Testis (tissue), 3 donors: ENCODE data around the gene PDCD1. TPM values are rescaled to one million over a fixed set of nuclear protein-coding genes. Genes with fewer than 3 reads are reported as not detected.

Source experiments
- DNase-seq: peaks from one replicate; pipeline ENCODE4 v3.0.0-alpha.2; 2019
- H3K27ac ChIP-seq, 2 donors: fragments of 200-600 bp; sonication (generic); one replicate each; pipeline ENCODE4 v1.5.1; 2019
- H3K27me3 ChIP-seq: fragments of 200-600 bp; sonication (generic); one replicate; pipeline ENCODE4 v1.5.1; 2019
- H3K36me3 ChIP-seq: fragments of 200-600 bp; sonication (generic); one replicate; pipeline ENCODE4 v1.5.1; 2017; ENCODE audit warnings: low read depth; ENCODE audit errors: missing control alignments
- H3K4me1 ChIP-seq: fragments of 200-600 bp; sonication (generic); one replicate; pipeline ENCODE4 v1.5.1; 2019
- H3K4me3 ChIP-seq, 2 donors: fragments of 200-600 bp; sonication (generic); one replicate each; pipeline ENCODE4 v1.5.1; 2017 to 2019
- H3K9me3 ChIP-seq: fragments of 200-600 bp; sonication (generic); one replicate; pipeline ENCODE4 v1.5.1; 2017
- POLR2A ChIP-seq: fragments of 450-650 bp; IDR thresholded peaks from one replicate; pipeline ENCODE4 v1.6.1; 2017; ENCODE audit warnings: antibody characterized with exemption, mild to moderate bottlenecking, moderate library complexity
- WGBS, 2 donors: methylation state at CpG; one replicate each; pipeline ENCODE4 v1.1.5; 2018; 5-methylcytosine and 5-hydroxymethylcytosine counted together
- intact Hi-C: fragments of 100-400 bp; cut with DNase I; formaldehyde crosslinking; loops from one replicate; pipeline ENCODE4 v1.15.1; 2023; ENCODE audit warnings: low total_unique reads
- polyA plus RNA-seq: library from polyadenylated mRNA; stranded (reverse); fragments of 350-450 nt; fragmentation: Illumina TruSeq; extraction: RNeasy Lipid Tissue Mini Kit (QIAGEN cat#74804); gene quantifications from one replicate; pipeline ENCODE4 v1.2.3, GENCODE V29; 2014; ENCODE audit warnings: low read depth, low replicate concordance; ENCODE audit not compliant: insufficient read depth
- total RNA-seq, 2 donors: library from RNA; depleted of rRNA; stranded (reverse); fragments of >200 nt; gene quantifications; one replicate each; pipeline ENCODE4 v1.2.3, GENCODE V29; 2016
- TF ChIP-seq, protein P1 (sequence below), 3 experiments: fragments of 450-650 bp in 2 of 3; fragments of 200-600 bp in 1 of 3; sonication (generic) in 1 of 3; IDR thresholded peaks; one replicate each; pipeline ENCODE4 v1.5.1; 2016 to 2019; ENCODE audit warnings: antibody characterized with exemption in 3 of 3, mild to moderate bottlenecking in 2 of 3, moderate library complexity in 1 of 3

PDCD1 gene
- total and polyA plus RNA-seq, 3 donors from 2014 or later = 0.37 to 0.47 (median 0.39) TPM

DNA sequence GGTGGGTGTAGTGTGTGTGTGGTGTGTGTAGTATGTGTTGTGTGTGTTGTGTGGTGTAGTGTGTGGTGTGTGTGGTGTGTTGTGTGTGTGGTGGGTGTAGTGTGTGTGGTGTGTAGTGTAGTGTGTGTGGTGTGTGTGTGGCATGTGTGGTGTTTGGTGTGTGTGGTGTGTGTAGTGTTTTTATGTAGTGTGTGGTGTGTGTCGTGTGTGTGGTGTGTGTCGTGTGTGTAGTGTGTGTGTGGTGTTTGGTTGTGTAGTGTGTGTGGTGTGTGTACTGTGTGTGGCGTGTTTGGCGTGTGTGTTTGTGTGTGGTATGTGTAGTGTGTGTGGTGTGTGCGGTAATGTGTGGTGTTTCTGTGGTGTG, 6.1 kb upstream of the PDCD1 start:
- Histone ChIP-seq H3K9me3 (no peaks in the 10 kb centered on the region), H3K4me3 (no peak overlapping the region), H3K27me3 (no peaks in the 10 kb centered on the region), H3K4me1 (peaks cover 14% of the 10 kb centered on the region), H3K27ac (no peak overlapping the region), H3K36me3 (no peaks in the 10 kb centered on the region)
- no peak for DNase-seq
- intact Hi-C loops = no loop called here
- no peak for TF ChIP-seq POLR2A
- TF ChIP-seq, protein P1, sequence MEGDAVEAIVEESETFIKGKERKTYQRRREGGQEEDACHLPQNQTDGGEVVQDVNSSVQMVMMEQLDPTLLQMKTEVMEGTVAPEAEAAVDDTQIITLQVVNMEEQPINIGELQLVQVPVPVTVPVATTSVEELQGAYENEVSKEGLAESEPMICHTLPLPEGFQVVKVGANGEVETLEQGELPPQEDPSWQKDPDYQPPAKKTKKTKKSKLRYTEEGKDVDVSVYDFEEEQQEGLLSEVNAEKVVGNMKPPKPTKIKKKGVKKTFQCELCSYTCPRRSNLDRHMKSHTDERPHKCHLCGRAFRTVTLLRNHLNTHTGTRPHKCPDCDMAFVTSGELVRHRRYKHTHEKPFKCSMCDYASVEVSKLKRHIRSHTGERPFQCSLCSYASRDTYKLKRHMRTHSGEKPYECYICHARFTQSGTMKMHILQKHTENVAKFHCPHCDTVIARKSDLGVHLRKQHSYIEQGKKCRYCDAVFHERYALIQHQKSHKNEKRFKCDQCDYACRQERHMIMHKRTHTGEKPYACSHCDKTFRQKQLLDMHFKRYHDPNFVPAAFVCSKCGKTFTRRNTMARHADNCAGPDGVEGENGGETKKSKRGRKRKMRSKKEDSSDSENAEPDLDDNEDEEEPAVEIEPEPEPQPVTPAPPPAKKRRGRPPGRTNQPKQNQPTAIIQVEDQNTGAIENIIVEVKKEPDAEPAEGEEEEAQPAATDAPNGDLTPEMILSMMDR (IDR thresholded peaks at IDR 0.05) = no peak
- 79 to 81% methylated on average over 5 of the region's 5 CpGs for WGBS, 2 donors

DNA sequence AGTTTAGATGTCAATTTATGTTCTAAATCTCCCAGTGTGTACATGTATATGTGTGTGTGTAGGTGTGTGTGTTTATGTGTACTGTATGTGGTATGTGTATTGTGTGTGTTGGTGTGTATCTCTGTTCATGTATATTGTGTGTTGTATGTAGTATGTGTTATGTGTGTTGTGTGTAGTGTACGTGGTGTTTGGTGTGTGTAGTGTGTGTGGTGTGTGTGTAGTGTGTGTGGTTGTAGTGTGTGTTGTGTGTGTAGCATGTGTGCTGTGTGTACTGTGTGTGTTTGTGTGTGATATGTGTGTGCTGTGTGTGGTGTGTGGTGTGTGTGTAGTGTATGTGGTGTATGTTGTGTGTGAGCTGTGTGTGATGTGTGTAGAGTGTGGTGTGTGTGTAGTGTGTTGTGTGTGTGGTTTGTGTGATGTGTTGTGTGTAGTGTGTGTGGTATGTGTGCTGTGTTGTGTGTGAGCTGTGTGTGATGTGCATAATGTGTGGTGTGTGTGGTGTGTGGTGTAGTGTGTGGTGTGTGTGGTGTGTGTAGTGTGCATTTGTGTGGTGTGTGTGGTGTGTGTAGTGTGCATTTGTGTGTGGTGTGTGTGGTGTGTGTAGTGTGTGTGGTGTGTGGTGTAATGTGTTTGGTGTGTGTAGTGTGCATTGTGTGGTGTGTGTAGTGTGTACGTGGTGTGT, 5.6 kb upstream of the PDCD1 start:
- no peaks in the 10 kb centered on the region for H3K36me3 ChIP-seq
- WGBS, 2 donors = 72 to 81% methylated on average over 2 of the region's 2 CpGs
- no peak for DNase-seq
- no peaks in the 10 kb centered on the region for H3K27me3 ChIP-seq
- TF ChIP-seq, protein P1 (IDR thresholded peaks at IDR 0.05) = no peak
- no peak for TF ChIP-seq POLR2A
- H3K9me3 ChIP-seq = no peaks in the 10 kb centered on the region
- peaks cover 19% of the 10 kb centered on the region for H3K4me1 ChIP-seq
- intact Hi-C loops = no loop called here
- H3K4me3 ChIP-seq = no peak overlapping the region
- no peak overlapping the region for H3K27ac ChIP-seq

DNA sequence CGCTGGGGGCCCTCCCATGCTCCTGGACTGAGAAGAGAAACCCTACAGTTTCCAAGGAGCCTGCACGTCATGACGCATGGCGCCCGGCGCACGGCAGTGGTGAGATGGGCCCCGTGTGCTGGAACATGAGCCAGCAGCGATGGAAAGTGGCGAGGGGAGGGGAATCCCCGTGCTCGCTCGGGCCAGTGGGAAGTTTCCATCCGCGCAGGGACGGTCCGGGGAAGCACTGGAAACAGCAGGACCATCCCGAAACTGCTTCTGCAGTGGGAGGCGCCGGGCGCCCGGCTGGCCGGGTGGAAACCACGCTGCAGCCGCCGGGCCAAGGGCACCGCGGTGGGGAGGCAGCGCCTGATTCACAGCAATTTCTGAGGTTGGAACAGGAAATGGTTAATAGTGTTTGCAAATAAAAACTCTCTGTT, 4.9 kb upstream of the PDCD1 start:
- 19 to 25% methylated on average over 17 to 28 of the region's 29 CpGs for WGBS, 2 donors

DNA sequence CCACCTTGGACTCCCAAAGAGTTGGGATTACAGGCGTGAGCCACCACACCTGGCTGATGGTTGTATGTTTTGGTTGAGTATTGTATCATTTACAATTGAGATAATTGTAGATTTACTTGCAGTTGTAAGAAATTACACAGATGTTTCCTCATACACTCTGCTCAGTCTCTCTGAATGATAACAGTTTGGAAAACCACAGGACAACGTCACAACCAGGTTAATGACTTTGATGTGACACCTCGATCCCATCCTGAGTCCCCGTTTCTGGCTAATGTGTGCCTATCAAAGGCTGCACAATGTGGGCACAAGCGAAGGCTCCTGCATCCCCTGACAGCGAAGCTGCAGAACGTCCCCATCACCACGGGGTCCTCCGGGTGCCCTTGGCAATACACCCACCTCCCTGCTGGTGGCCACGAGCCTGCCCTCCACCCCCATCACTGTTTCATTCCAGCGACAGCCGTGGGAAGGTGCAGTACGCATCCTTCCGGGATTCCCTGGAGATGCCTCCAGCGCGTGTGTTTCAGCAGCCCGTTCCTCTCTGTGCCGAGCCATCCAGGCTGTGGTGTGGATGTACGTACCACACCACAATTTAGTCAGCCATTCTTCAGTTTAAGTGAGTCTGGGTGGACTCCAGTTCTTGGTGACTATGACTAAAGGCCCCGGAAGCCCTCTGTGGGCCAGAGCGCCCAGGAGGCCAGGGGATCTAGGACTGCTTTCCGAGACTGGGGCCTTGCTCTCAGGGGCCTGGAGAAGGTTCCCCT, 4.3 kb upstream of the PDCD1 start:
- Histone ChIP-seq H3K4me3 (no peak overlapping the region), H3K36me3 (no peaks in the 10 kb centered on the region), H3K27ac (no peak overlapping the region), H3K4me1 (peaks cover 27% of the 10 kb centered on the region), H3K9me3 (no peaks in the 10 kb centered on the region), H3K27me3 (no peaks in the 10 kb centered on the region)
- TF ChIP-seq, protein P1 (IDR thresholded peaks at IDR 0.05) = no peak
- no peak for TF ChIP-seq POLR2A
- no peak for DNase-seq
- 77 to 78% methylated on average over 15 to 22 of the region's 22 CpGs for WGBS, 2 donors
- intact Hi-C loops = no loop called here

More for the DNA sequence above, 4.9 kb upstream of the PDCD1 start:
- DNase-seq = peak; percentile 64
- no peak overlapping the region for H3K4me3 ChIP-seq
- no peak for TF ChIP-seq POLR2A
- TF ChIP-seq, protein P1 (IDR thresholded peaks at IDR 0.05) = no peak
- intact Hi-C loops = no loop called here
- H3K27ac ChIP-seq = no peak overlapping the region
- H3K9me3 ChIP-seq = no peaks in the 10 kb centered on the region
- no peaks in the 10 kb centered on the region for H3K36me3 ChIP-seq
- no peaks in the 10 kb centered on the region for H3K27me3 ChIP-seq
- H3K4me1 ChIP-seq = peaks cover 26% of the 10 kb centered on the region
